HG03097 (cell line): ENCODE results near the gene GATA5.
"Not testable (repeated sequence)": the region's sequence is repeated elsewhere in the genome, so short reads cannot be mapped to it uniquely, and the experiment has no call there.

ENCODE experiments used
- ATAC-seq: cut with Tn5 transposase; IDR thresholded peaks from one replicate; pipeline ENCODE4 v1.9.1; 2021; ENCODE audit not compliant: unreplicated experiment, low FRiP score

Gene GATA5

GRCh38 chr20:62433658-62434497, 41.9 kb downstream of the GATA5 start:
- no peak for ATAC-seq

GRCh38 chr20:62430866-62431447, 44.8 kb downstream of the GATA5 start:
- no peak for ATAC-seq

GRCh38 chr20:62430311-62430853, 45.4 kb downstream of the GATA5 start:
- no peak for ATAC-seq

DNA sequence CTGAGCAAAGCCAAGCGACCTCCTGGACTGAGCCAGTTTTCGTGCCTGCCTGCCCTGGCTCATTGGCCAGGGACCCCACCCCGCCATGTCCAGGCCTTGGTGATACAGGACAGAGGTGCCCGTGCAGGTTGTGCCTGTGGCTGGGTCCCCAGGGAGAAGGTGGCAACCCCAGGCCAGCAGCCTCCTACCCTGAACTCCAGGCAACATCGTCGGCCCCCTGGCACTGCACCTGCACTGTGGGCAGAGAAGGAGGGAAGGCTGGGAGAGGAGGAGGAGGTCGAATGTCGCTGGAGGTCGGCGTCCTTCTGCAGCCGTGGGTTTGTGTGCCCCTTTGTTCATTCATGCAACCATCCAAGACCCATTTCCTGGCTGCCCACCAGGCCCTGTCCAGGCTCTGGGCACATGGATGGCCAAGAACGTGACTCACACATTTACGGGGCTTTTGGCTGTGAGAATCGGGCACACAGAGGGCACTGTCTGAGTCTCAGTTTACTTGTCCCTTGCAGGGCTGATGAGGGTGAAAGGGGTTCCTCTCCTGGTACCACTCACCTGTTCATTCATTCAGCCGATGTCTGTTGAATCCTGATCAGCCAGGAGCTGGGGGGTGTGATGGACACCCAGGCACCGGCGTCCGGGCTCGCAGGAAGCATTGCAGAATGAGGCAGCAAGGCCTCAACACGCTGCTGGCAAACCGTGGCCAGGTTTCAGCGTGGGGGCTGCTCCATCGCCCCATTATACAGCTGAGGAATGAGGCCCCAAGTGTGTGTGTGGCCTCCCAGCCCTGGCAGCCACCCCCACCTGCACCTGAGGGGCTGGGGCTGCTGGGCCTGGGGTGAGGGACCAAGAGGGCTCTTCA, 46.1 kb downstream of the GATA5 start:
- ATAC-seq = no peak

DNA sequence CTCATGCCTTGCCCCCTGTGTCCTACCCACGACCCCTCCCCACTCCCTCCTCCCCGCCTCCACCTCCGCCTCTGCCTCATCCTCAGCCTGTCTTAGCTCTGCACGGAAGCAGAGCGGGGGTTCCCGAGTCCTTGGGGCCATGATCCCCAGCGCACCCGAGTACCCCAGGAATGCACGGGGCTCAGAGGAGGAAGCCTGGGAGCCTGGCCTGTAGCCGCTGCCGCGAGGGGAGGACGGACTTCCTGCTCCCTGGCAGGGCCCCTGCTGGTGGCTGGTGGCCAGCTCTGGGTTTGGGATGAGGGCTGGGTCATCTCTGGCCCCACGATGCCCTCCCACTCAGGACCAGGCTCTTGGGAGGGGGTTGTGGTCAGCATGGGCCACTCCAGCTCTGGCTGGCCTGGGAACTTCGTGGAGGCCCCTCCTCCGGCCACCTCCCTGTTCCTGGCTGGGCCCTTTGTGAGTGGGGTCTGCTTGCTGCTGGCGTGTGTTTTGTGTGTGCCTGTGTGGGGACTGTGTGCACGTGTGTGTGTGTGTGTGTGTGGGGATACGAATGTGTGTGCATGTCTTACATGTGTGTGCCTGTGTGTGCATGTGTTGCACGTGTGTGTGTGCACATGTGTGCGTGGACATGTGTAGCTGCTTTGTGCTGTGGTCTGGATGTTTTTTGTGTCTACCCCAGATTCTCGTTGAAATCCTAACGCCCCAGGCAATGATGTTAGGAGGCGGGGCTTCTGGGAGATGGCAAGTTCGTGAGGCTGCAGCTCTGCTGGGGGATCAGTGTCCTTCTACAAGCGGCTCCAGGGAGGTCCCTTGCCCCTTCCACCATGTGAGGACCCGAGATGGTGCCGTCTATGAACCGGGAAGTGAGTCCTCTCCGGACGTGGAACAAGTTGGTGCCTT, 47.1 kb downstream of the GATA5 start:
- ATAC-seq = no peak

GRCh38 chr20:62428002-62428372, 47.8 kb downstream of the GATA5 start:
- ATAC-seq = no peak

- ATAC-seq = no peak
These were observed 48.4 kb downstream of the GATA5 start, which contains the start of gene RBBP8NL for GRCh38 chr20:62427172-62428001. Gene RBBP8NL, minus strand, starts transcription at chr20:62427539. Its CDS starts 7,892 bp downstream, at chr20:62419647.

GRCh38 chr20:62426699-62427131, 49.1 kb downstream of the GATA5 start:
- ATAC-seq = no peak

DNA sequence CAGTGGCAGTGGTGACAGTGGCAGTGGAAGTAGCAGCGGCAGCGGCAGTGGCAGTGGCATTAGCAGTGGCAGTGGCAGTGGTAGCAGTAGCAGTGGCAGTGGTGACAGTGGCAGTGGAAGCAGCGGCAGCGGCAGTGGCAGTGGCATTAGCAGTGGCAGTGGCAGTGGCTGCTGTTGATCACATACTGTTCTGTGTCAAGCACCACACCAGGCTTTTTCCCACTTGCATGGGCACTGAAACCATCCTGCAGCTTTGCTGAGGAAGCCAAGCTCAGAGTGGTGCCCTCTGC, 49.8 kb downstream of the GATA5 start:
- not testable (repeated sequence) for ATAC-seq

- ATAC-seq = no peak
These were observed 50.3 kb downstream of the GATA5 start for GRCh38 chr20:62425281-62426058.

DNA sequence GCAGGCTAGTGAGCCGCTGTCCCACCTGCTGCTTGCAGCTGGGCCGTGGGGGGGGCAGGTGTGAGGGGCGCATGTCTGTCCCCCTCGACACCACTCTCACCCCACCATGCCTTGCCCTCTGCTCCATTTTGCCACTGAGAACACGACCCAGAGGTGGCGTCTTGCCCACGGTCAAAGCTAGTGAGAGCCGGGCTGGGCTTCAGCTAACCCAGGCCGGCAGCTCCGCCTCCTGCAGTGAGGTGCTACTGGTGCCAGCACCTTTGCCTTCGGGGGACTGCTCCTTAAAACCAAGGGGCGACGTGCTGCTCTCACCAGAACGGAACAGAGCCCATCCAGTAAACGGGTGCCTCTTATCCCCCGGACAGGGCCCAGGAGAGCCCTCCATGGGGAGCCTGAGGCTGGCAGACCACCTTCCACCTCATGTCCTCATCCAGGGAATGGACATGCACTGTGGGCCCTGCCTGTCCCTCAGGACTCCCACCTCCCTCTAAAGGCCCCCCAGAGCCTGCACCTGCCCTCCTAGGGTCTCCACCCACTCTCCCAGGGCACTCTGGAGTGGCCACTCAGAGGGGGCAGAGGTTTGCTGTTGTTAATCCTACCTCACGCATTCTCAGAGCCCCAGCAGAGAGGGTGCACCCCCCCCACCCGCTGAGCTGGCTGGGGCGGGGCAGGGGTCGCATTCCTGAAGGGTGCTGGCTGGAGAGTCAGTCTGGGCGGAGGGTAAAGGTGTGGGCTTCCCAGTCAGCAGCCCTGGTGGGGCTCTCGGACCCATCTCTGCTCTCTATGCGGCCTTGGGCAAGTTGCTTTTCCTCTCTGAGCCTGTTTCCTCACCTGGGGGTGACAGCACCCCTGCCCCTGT, 51.3 kb downstream of the GATA5 start:
- no peak for ATAC-seq

DNA sequence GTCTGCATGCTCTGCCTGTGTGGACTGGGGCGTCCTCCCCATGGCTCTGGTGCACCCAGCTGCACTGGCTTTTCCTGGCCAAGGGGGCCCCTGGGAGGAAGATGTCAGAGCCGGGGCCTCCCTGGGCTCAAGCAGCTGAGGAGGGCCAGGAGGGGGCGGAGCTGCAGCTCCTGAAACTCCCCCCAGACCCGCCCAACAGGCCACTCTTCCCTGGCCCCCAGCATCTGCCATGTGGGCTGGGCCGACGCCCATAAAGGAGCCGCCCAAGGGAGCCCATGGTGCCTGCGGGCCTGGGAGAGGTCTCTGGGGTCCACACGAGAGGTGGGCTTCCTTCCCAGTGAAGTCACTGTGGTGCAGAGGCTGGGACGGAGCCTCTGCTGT, 52.5 kb downstream of the GATA5 start:
- no peak for ATAC-seq

DNA sequence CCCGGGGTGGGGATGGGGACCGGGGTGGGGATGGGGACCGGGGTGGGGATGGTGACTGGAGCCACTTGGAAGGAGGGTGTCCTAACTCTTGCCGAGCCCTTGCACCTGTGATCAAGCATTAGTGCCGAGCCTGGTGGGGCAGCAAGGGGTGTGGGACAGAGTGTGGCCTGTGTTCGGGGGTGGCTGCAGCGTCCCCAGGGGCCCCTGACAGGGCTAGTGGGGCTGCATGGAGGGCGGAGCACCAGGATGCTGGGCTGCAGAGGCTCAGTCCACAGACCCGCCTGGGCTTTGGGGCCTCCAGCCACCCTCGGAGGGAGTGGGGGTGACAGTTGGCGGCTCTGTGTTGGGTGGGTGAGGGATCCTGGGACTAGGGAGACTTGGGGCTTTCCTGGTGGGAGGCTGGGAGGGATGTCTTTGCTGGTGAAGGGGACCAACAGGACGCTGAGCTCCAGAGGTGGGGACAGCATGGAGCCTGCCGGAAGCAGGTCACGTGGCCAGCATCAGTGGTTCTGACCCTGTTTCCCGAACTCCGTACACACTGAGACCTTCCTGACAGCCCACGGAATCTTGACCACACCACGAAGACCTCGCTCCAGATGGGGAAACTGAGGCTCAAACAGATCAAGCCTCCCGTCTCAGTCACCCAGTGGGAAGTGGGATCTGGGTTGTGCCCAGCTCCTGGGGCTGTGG, 53.0 kb downstream of the GATA5 start:
- no peak for ATAC-seq

GRCh38 chr20:62421716-62421990, 54.1 kb downstream of the GATA5 start:
- no peak for ATAC-seq

- no peak for ATAC-seq
These were observed 54.7 kb downstream of the GATA5 start for GRCh38 chr20:62420846-62421715.

DNA sequence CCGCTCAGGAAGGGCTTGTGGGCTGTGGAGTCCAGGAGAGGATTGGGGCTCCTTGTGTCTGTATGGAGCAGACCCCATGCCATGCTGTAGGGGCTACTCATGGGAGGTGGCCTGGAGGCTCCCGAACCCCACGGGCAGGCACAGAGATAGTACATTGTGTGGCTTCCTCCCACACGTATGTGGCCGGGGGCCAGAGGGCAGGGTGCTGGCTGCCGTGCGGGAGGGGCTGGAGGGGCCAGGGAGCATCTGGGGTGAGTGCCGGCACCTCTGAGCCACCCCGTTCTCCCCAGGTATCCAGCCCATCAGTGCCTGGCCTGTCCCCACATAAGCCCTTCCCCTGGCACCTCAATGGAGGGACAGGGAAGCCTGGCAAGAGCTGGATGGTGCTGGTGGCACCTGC, 56.0 kb downstream of the GATA5 start:
- no peak for ATAC-seq
